Measurements from ENCODE around the gene RAB27B.

RAB27B gene

GRCh38 chr18:54871231-54871630 lies 43.0 kb downstream of the RAB27B start:
- no peaks in the 10 kb centered on the region for H3K36me3 ChIP-seq (ENCODE audit: control insufficient read depth, insufficient read depth, low read length)
- no peak overlapping the region for H3K9ac ChIP-seq
- H2AFZ ChIP-seq = no peak overlapping the region
- H3K79me2 ChIP-seq = no peaks in the 10 kb centered on the region
- no peak overlapping the region for H3K27ac ChIP-seq
- no peak overlapping the region for H3K4me2 ChIP-seq (ENCODE audit: low read length)
- no peaks in the 10 kb centered on the region for H3K9me3 ChIP-seq (ENCODE audit: control insufficient read depth, low read length)
- H3K27me3 ChIP-seq (ENCODE audit: control insufficient read depth, insufficient read depth, low read length) = no peaks in the 10 kb centered on the region
- no peak overlapping the region for H3K4me3 ChIP-seq (ENCODE audit: low read depth, low read length)
- no peaks in the 10 kb centered on the region for H3K4me1 ChIP-seq
- no peak for TF ChIP-seq CTCF (IDR thresholded peaks at IDR 0.05)

GRCh38 chr18:54872681-54873080 lies 44.4 kb downstream of the RAB27B start:
- no peaks in the 10 kb centered on the region for H3K79me2 ChIP-seq
- no peak overlapping the region for H3K27ac ChIP-seq
- H3K27me3 ChIP-seq (ENCODE audit: control insufficient read depth, insufficient read depth, low read length) = no peaks in the 10 kb centered on the region
- H3K36me3 ChIP-seq (ENCODE audit: control insufficient read depth, insufficient read depth, low read length) = no peaks in the 10 kb centered on the region
- no peak overlapping the region for H3K4me2 ChIP-seq (ENCODE audit: low read length)
- TF ChIP-seq CTCF (IDR thresholded peaks at IDR 0.05) = no peak
- no peak overlapping the region for H3K9ac ChIP-seq
- no peak overlapping the region for H2AFZ ChIP-seq
- no peaks in the 10 kb centered on the region for H3K4me1 ChIP-seq
- no peak overlapping the region for H3K4me3 ChIP-seq (ENCODE audit: low read depth, low read length)
- no peaks in the 10 kb centered on the region for H3K9me3 ChIP-seq (ENCODE audit: control insufficient read depth, low read length)

GRCh38 chr18:54873884-54874255 lies 45.6 kb downstream of the RAB27B start:
- no peak overlapping the region for H3K4me3 ChIP-seq (ENCODE audit: low read depth, low read length)
- H3K36me3 ChIP-seq (ENCODE audit: control insufficient read depth, insufficient read depth, low read length) = no peaks in the 10 kb centered on the region
- H3K4me2 ChIP-seq (ENCODE audit: low read length) = no peak overlapping the region
- H2AFZ ChIP-seq = no peak overlapping the region
- no peak overlapping the region for H3K9ac ChIP-seq
- no peaks in the 10 kb centered on the region for H3K4me1 ChIP-seq
- no peaks in the 10 kb centered on the region for H3K79me2 ChIP-seq
- no peaks in the 10 kb centered on the region for H3K9me3 ChIP-seq (ENCODE audit: control insufficient read depth, low read length)
- no peak for TF ChIP-seq CTCF (IDR thresholded peaks at IDR 0.05)
- H3K27me3 ChIP-seq (ENCODE audit: control insufficient read depth, insufficient read depth, low read length) = no peaks in the 10 kb centered on the region
- no peak overlapping the region for H3K27ac ChIP-seq

GRCh38 chr18:54875063-54875462 lies 46.8 kb downstream of the RAB27B start:
- Histone ChIP-seq H3K4me3 (ENCODE audit: low read depth, low read length) (no peak overlapping the region), H2AFZ (no peak overlapping the region), H3K36me3 (ENCODE audit: control insufficient read depth, insufficient read depth, low read length) (no peaks in the 10 kb centered on the region), H3K79me2 (no peaks in the 10 kb centered on the region), H3K9me3 (ENCODE audit: control insufficient read depth, low read length) (no peaks in the 10 kb centered on the region), H3K4me2 (ENCODE audit: low read length) (no peak overlapping the region), H3K4me1 (no peaks in the 10 kb centered on the region), H3K9ac (no peak overlapping the region), H3K27me3 (ENCODE audit: control insufficient read depth, insufficient read depth, low read length) (no peaks in the 10 kb centered on the region), H3K27ac (no peak overlapping the region)
- no peak for TF ChIP-seq CTCF (IDR thresholded peaks at IDR 0.05)

- Histone ChIP-seq H3K4me2 (ENCODE audit: low read length) (no peak overlapping the region), H3K9ac (no peak overlapping the region), H3K36me3 (ENCODE audit: control insufficient read depth, insufficient read depth, low read length) (no peaks in the 10 kb centered on the region), H2AFZ (no peak overlapping the region), H3K4me1 (peaks cover 5% of the 10 kb centered on the region), H3K4me3 (ENCODE audit: low read depth, low read length) (no peak overlapping the region), H3K27ac (no peak overlapping the region), H3K79me2 (no peaks in the 10 kb centered on the region), H3K9me3 (ENCODE audit: control insufficient read depth, low read length) (no peaks in the 10 kb centered on the region), H3K27me3 (ENCODE audit: control insufficient read depth, insufficient read depth, low read length) (no peaks in the 10 kb centered on the region)
- no peak for TF ChIP-seq CTCF (IDR thresholded peaks at IDR 0.05)
These were observed 48.8 kb downstream of the RAB27B start for GRCh38 chr18:54877076-54877475.
